Lower leg skin (tissue), 3 donors: ENCODE data around the gene NADK.

ENCODE experiments used
- POLR2A ChIP-seq, 2 donors: fragments of 450-650 bp; IDR thresholded peaks; one replicate each; pipeline ENCODE4 v1.6.1; 2016 to 2017; ENCODE audit warnings: antibody characterized with exemption in 2 of 2, mild to moderate bottlenecking in 1 of 2, moderate library complexity in 1 of 2
- TF ChIP-seq, protein P1 (sequence below), 3 donors: fragments of 450-650 bp; IDR thresholded peaks; one replicate each; pipeline ENCODE4 v1.5.1; 2016; ENCODE audit warnings: antibody characterized with exemption in 3 of 3, mild to moderate bottlenecking in 3 of 3, moderate library complexity in 2 of 3

GRCh38 chr1:1775327-1776226 is 2.7 kb downstream of the NADK start:
- TF ChIP-seq, protein P1, sequence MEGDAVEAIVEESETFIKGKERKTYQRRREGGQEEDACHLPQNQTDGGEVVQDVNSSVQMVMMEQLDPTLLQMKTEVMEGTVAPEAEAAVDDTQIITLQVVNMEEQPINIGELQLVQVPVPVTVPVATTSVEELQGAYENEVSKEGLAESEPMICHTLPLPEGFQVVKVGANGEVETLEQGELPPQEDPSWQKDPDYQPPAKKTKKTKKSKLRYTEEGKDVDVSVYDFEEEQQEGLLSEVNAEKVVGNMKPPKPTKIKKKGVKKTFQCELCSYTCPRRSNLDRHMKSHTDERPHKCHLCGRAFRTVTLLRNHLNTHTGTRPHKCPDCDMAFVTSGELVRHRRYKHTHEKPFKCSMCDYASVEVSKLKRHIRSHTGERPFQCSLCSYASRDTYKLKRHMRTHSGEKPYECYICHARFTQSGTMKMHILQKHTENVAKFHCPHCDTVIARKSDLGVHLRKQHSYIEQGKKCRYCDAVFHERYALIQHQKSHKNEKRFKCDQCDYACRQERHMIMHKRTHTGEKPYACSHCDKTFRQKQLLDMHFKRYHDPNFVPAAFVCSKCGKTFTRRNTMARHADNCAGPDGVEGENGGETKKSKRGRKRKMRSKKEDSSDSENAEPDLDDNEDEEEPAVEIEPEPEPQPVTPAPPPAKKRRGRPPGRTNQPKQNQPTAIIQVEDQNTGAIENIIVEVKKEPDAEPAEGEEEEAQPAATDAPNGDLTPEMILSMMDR (IDR thresholded peaks at IDR 0.05) = no peak
- TF ChIP-seq POLR2A (IDR thresholded peaks at IDR 0.05) = no peak
